Endothelial cell of umbilical vein (primary cell): Measurements from ENCODE around the gene HECTD3. TPM values are rescaled to one million over a fixed set of nuclear protein-coding genes. Genes with fewer than 3 reads are reported as not detected.
"Not testable (repeated sequence)": the region's sequence is repeated elsewhere in the genome, so short reads cannot be mapped to it uniquely, and the experiment has no call there.

Experiments used
- BruUV-seq: library from RNA; stranded (reverse); fragments of 400-500 nt; replicated peaks from 2 replicates; lab custom pipeline; 2021; lab: Mats Ljungman, UMichigan
- CTCF ChIA-PET: fragments of 300-600, 350-600 bp; sonication (Branson Sonifier 250); formaldehyde crosslinking; loops from one replicate; lab custom pipeline; 2021; ENCODE audit warnings: antibody characterized with exemption, inconsistent platforms; lab: Charles Lee
- POLR2A ChIA-PET: fragments of 300-600, 350-600 bp; sonication (Branson Sonifier 250); formaldehyde crosslinking; loops from one replicate; lab custom pipeline; 2021; ENCODE audit warnings: antibody characterized with exemption, inconsistent platforms; lab: Charles Lee
- DNase-seq: peaks from one replicate; pipeline ENCODE4 v3.0.0-alpha.2; 2011; ENCODE audit warnings: low read depth, low spot score
- FAIRE-seq: peaks from 2 replicates; lab custom pipeline; 2011; peaks lifted over from hg19 to GRCh38; lab: Jason Lieb, UNC
- H2AFZ ChIP-seq: 2 replicates; pipeline ENCODE4 v1.6.0; 2012; ENCODE audit warnings: low read depth, low read length, control low read depth, inconsistent platforms
- H3K27ac ChIP-seq: 2 replicates; pipeline ENCODE4 v1.5.1; 2011; ENCODE audit warnings: low read depth, mild to moderate bottlenecking, control low read depth, low read length, moderate library complexity; ENCODE audit not compliant: insufficient read depth
- H3K27me3 ChIP-seq, 2 experiments: 2 replicates each; pipeline versions ENCODE4 v1.6.0 to v1.6.1; 2011; ENCODE audit warnings: low read length in 2 of 2, mixed read lengths in 1 of 2; ENCODE audit not compliant: control insufficient read depth in 2 of 2, insufficient read depth in 2 of 2
- H3K36me3 ChIP-seq, 2 experiments: 2 replicates in 1 of 2; 3 replicates in 1 of 2; pipeline ENCODE4 v1.5.1; 2011; ENCODE audit warnings: low read length in 2 of 2, mild to moderate bottlenecking in 1 of 2, moderate library complexity in 1 of 2; ENCODE audit not compliant: control insufficient read depth in 2 of 2, insufficient read depth in 2 of 2; ENCODE audit errors: extremely low read depth in 1 of 2
- H3K4me1 ChIP-seq: 3 replicates; pipeline ENCODE4 v1.5.1; 2011; ENCODE audit warnings: mild to moderate bottlenecking, low read length; ENCODE audit not compliant: control insufficient read depth, insufficient read depth; ENCODE audit errors: extremely low read depth
- H3K4me2 ChIP-seq: 2 replicates; pipeline ENCODE4 v1.6.1; 2011; ENCODE audit warnings: low read length, control low read depth, mixed read lengths; ENCODE audit not compliant: insufficient read depth
- H3K4me3 ChIP-seq, 3 experiments: fragments of 200-600 bp in 1 of 3; sonication (generic), shearing (Covaris generic) in 1 of 3; replicated peaks in 1 of 3; 2 replicates each; pipeline ENCODE4 v1.5.1; 2011 to 2016; ENCODE audit warnings: control low read depth in 3 of 3, low read length in 3 of 3, mild to moderate bottlenecking in 2 of 3, inconsistent platforms in 1 of 3, low read depth in 1 of 3, moderate library complexity in 1 of 3; ENCODE audit not compliant: insufficient read depth in 1 of 3
- H3K79me2 ChIP-seq: 2 replicates; pipeline ENCODE4 v1.6.0; 2012; ENCODE audit warnings: low read length, inconsistent platforms; ENCODE audit not compliant: control insufficient read depth, insufficient read depth
- H3K9ac ChIP-seq: replicated peaks from 2 replicates; pipeline ENCODE3; 2011; ENCODE audit warnings: low read length, control low read depth; ENCODE audit not compliant: insufficient read depth; ENCODE audit errors: extremely low read depth
- H3K9me1 ChIP-seq: replicated peaks from 3 replicates; pipeline ENCODE4 v1.6.0; 2011; ENCODE audit warnings: mild to moderate bottlenecking, low read length; ENCODE audit not compliant: control insufficient read depth, insufficient read depth; ENCODE audit errors: extremely low read depth
- H3K9me3 ChIP-seq: replicated peaks from 2 replicates; pipeline ENCODE4 v1.5.1; 2012; ENCODE audit warnings: low read length, inconsistent platforms; ENCODE audit not compliant: control insufficient read depth, insufficient read depth
- H4K20me1 ChIP-seq: replicated peaks from 2 replicates; pipeline ENCODE3; 2011; ENCODE audit warnings: mild to moderate bottlenecking, low read length; ENCODE audit not compliant: control insufficient read depth, insufficient read depth; ENCODE audit errors: extremely low read depth
- CTCF ChIP-seq, 2 donors: IDR thresholded peaks; 1 replicate in 1 of 2; 2 replicates in 1 of 2; pipeline ENCODE4 v1.5.1; 2011; ENCODE audit warnings: low read length in 2 of 2, mild to moderate bottlenecking in 2 of 2, moderate library complexity in 2 of 2, control low read depth in 1 of 2, inconsistent platforms in 1 of 2, low read depth in 1 of 2; ENCODE audit not compliant: insufficient read depth in 1 of 2; ENCODE audit errors: extremely low read depth in 1 of 2
- EZH2 ChIP-seq: IDR thresholded peaks from 2 replicates; pipeline ENCODE4 v1.6.1; 2012; ENCODE audit warnings: borderline replicate concordance, low read depth, mild to moderate bottlenecking, moderate library complexity, low read length, inconsistent platforms; ENCODE audit not compliant: severe bottlenecking
- FOS ChIP-seq: IDR thresholded peaks from 2 replicates; pipeline ENCODE4 v1.6.1; 2011; ENCODE audit warnings: mild to moderate bottlenecking, low read length, moderate library complexity, borderline replicate concordance; ENCODE audit not compliant: insufficient read depth
- GATA2 ChIP-seq: IDR thresholded peaks from 2 replicates; pipeline ENCODE4 v1.7.0; 2011; ENCODE audit warnings: low read depth, mild to moderate bottlenecking, moderate library complexity, mixed read lengths, low read length; ENCODE audit not compliant: insufficient read length, insufficient read depth
- JUN ChIP-seq: IDR thresholded peaks from 2 replicates; pipeline ENCODE4 v1.6.1; 2011; ENCODE audit warnings: borderline replicate concordance, low read depth; ENCODE audit not compliant: insufficient read length, insufficient read depth
- MAX ChIP-seq: IDR thresholded peaks from 2 replicates; pipeline ENCODE4 v1.6.1; 2011; ENCODE audit not compliant: insufficient read depth, insufficient read length
- MYC ChIP-seq: IDR thresholded peaks from one replicate; pipeline ENCODE4 v1.6.1; 2011; ENCODE audit warnings: mild to moderate bottlenecking, low read depth, low read length
- POLR2A ChIP-seq: IDR thresholded peaks from 2 replicates; pipeline ENCODE4 v1.6.1; 2012; ENCODE audit warnings: low read depth, mild to moderate bottlenecking, control low read depth, low read length
- POLR2AphosphoS5 ChIP-seq: IDR thresholded peaks from 2 replicates; pipeline ENCODE4 v1.6.1; 2012; ENCODE audit warnings: low read depth, mild to moderate bottlenecking, control low read depth, low read length, moderate library complexity; ENCODE audit not compliant: insufficient read depth
- dilution Hi-C: fragments of 300-500 bp; cut with MboI; formaldehyde crosslinking; loops from one replicate; pipeline ENCODE4 v1.15.0; 2019; ENCODE audit warnings: low sequenced_read_pairs; ENCODE audit not compliant: extremely low pct_ligation_motif_present
- intact Hi-C: fragments of 100-400 bp; cut with micrococcal nuclease; formaldehyde crosslinking; loops from one replicate; pipeline ENCODE4 v1.10.0; 2022
- polyA plus RNA-seq, 4 experiments: library from polyadenylated mRNA; depleted of rRNA in 3 of 4; stranded (reverse) in 3 of 4; unstranded in 1 of 4; fragments of >200 nt; gene quantifications; 2 replicates each; pipeline versions ENCODE4 v1.2.1 to v1.2.3, GENCODE V29; 2011 to 2012; ENCODE audit warnings: missing spikeins in 1 of 4
- total RNA-seq: library from RNA; stranded (reverse); gene quantifications from 2 replicates; pipeline ENCODE4 v1.2.3, GENCODE V29; 2021

Gene HECTD3
- total and polyA plus RNA-seq, 2 donors (not counting 3 experiments of a cell fraction or from before 2014, with no cell fraction given) = 80.0 to 114 TPM

- POLR2A ChIA-PET = no interaction called here
- intact Hi-C loops = no loop called here
- no peak for FAIRE-seq
These were observed 48.4 kb downstream of the HECTD3 start for GRCh38 chr1:44962729-44963128.

GRCh38 chr1:44962022-44962421 is 49.1 kb downstream of the HECTD3 start:
- POLR2A ChIA-PET, H3K9me1 ChIP-seq, FAIRE-seq, H3K27me3 ChIP-seq, H3K4me3 ChIP-seq, H3K9ac ChIP-seq, H3K4me2 ChIP-seq, H2AFZ ChIP-seq, DNase-seq, BruUV-seq, dilution Hi-C loops, H4K20me1 ChIP-seq, H3K4me1 ChIP-seq, H3K27ac ChIP-seq, H3K36me3 ChIP-seq, H3K79me2 ChIP-seq, H3K9me3 ChIP-seq, CTCF ChIA-PET, intact Hi-C loops: not testable (repeated sequence)

More at GRCh38 chr1:44962729-44963128, 48.4 kb downstream of the HECTD3 start:
- H3K79me2 ChIP-seq = no peaks in the 10 kb centered on the region
- H3K9me1 ChIP-seq = no peaks in the 10 kb centered on the region
- H3K36me3 ChIP-seq = no peaks in the 10 kb centered on the region
- H3K27me3 ChIP-seq = no peaks in the 10 kb centered on the region
- no peak overlapping the region for H3K27ac ChIP-seq
- dilution Hi-C loops = no loop called here
- H3K9ac ChIP-seq = no peak overlapping the region
- H3K4me3 ChIP-seq = no peak overlapping the region
- TF ChIP-seq MAX (no peak), MYC (no peak), JUN (no peak), EZH2 (no peak), POLR2AphosphoS5 (no peak), CTCF (IDR thresholded peaks at IDR 0.05; ENCODE audit: extremely low read depth in 1 of 2, insufficient read depth in 1 of 2, low read depth in 1 of 2, low read length in 2 of 2) (no peak), GATA2 (no peak), POLR2A (no peak), FOS (no peak)
- BruUV-seq = no TSS peak
- CTCF ChIA-PET = no interaction called here
- no peak for DNase-seq
- no peaks in the 10 kb centered on the region for H3K9me3 ChIP-seq
- H3K4me2 ChIP-seq = no peak overlapping the region
- H4K20me1 ChIP-seq = no peaks in the 10 kb centered on the region
- no peaks in the 10 kb centered on the region for H3K4me1 ChIP-seq
- no peak overlapping the region for H2AFZ ChIP-seq

GRCh38 chr1:44957566-44957965 is 53.6 kb downstream of the HECTD3 start:
- H3K79me2 ChIP-seq, H2AFZ ChIP-seq, FAIRE-seq, H3K27me3 ChIP-seq, intact Hi-C loops, H3K9me1 ChIP-seq, CTCF ChIA-PET, H3K9me3 ChIP-seq, H3K4me2 ChIP-seq, DNase-seq, H3K9ac ChIP-seq, H3K36me3 ChIP-seq, BruUV-seq, H4K20me1 ChIP-seq, H3K4me3 ChIP-seq, H3K4me1 ChIP-seq, dilution Hi-C loops, H3K27ac ChIP-seq: not testable (repeated sequence)
- POLR2A ChIA-PET = interaction anchor here (0.7 kb wide), 2 partner anchors 17 to 19 kb away, joined by 3 read pairs; no protein-coding TSS in a partner anchor
